Activated CD4-positive, CD25-positive, alpha-beta regulatory T cell treated with anti-CD3 and anti-CD28 coated beads, Interleukin-2, amount 50 U/mL, for 24 hours (primary cell): Measurements from ENCODE around the gene SFRP5.
A peak's percentile ranks its signal among the peaks of the same experiment; 100 is the strongest.

ENCODE experiments used
- ATAC-seq, 2 donors: fragments of 150-1000 bp; cut with Tn5 transposase; one replicate each; pipeline ENCODE4 v1.10.0; 2021; ENCODE audit warnings: mild to moderate bottlenecking in 1 of 2, moderate library complexity in 1 of 2

Gene SFRP5

GRCh38 chr10:97785231-97785630 lies 13.4 kb upstream of the SFRP5 start:
- no peak for ATAC-seq

- no peak for ATAC-seq
Measured at GRCh38 chr10:97784200-97784810, 12.5 kb upstream of the SFRP5 start.

DNA sequence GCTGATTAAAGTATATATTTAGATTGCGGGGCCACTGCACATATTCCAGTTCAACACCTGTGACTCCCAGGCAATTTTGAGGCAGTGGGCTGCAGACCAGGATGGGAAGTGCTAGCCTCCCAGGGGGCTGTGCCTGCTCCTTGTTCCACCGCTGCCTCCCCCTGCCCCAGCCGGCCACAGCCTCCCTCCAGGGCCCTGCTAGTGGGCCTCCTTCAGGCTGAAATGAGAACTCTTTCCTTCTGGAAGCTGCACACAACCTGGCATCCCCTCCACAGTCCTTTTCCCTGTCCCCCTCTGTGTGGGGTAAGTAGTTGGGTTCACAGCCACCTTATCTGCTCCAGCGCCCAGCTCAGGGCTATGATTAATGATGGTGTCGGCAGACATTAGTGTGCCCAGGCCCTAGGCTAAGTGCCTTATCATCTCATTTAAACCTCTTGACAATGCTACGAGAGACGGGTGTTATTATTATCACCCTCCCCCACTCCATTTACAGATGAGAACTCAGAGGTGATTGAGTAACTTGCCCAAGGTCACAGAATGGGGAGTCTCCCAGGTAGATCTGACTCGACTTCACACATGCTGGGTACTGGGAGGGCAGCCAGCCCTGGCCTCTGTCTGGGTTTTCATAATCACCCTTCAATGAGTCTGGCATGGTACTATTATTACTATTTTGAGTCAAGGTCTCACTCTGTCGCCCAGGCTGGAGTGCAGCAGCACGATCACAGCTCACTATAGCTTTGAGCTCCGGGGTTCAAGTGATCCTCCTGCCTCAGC lies 10.8 kb upstream of the SFRP5 start:
- ATAC-seq, result peak; percentile 33 to 57

- ATAC-seq, result peak; percentile 35 to 50
Measured at GRCh38 chr10:97781618-97782331, 10.0 kb upstream of the SFRP5 start.

DNA sequence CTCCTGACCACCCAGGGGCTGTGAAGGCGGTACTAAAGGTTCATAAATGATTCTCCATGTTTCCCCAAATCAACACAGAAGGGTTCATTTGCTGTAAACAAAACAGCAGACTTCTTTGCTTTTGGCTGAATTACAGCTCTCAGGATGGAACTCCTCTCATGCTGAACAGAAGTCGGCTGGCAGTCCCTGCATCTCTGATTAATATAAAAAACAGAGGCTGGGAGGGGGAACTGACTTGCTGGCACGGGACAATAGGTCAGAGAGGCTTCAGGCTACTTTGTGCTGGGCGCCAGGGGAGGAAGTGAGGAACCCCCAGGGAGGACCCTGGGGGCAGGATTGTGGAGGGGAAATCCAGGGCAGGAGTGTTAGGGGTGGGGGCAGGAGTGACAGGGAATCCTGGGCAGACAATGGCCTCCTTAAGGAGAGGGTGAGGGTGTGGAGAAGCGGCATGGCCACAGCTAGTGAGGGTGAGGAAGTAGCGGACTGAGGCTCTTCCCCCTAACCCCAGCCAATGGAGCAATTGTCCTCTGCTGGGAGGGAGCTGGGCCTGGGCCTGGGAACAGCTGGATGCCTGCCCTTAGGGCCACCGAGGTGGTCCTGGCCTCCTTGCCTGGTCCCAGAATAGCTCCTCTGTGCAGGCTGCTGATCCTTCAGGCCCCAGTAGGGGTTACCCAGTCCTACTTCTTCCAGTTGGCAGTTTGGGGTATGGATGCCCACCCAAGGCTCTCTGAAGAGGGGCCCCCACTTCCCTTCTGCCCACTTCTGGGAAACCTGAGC lies 9.2 kb upstream of the SFRP5 start:
- no peak for ATAC-seq

DNA sequence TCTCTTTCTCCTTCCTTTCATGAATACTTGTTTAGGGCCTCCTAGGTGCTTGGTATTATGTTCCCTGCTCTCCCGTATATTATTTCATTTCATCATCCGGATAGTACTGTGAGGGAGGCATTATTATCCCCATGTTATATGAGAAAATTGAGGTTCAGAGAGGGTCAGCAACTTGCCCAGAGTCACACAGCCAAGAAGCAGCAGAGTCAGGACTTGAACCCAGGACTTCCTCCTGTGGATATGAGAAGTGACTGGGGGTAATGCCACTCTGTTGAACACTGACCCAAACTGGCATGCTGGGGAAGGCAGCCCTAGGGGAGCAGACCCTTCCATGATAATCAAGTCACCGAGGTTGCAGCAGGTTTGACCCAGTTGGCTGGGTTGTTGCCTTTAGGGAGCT lies 8.2 kb upstream of the SFRP5 start:
- ATAC-seq, result no peak

- ATAC-seq, result no peak
Measured at GRCh38 chr10:97779492-97779891, 7.7 kb upstream of the SFRP5 start.

DNA sequence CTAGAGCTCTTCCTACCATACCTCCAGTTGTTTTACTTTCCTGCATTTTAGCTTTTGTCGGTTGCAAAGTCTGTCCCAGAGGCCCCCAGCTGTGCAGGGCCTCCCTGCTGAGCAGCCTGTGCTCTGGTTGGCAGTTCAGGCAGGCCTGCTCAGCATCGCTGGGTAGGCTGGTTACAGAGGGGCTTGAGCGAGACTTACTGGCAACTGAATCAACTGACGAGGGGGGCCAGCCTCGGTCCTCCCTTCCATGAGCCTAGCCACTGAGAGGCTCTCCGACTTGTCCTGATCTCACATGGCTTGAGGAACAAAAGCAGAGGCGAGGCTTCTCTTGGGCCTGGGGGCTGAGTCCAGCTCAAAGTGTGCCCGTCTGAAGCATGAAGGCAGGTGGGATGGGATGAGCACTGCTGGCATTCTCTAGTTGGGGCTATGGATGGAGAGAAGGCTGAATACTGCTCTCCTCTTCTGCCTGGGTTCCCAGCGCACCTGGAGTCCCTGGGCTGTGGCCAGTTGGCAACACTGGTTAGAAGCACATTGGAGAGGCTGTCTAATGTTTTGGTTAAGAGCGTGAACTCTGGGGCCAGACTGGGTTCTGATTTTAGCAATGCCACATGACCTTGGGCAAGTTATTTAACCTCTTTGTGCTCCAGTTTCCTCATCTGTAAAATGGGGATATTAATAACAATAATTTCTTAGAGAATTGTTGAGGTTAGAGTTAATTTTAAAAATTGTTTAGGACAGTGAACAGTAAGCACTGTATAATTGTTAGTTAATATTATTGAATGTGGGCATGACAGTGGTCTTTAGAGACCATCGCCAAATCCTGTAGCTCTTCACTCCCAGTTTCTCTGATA lies 6.9 kb upstream of the SFRP5 start:
- no peak for ATAC-seq

GRCh38 chr10:97777143-97777542 lies 5.3 kb upstream of the SFRP5 start:
- ATAC-seq, result no peak

- no peak for ATAC-seq
Measured at GRCh38 chr10:97774811-97775294, 3.1 kb upstream of the SFRP5 start.

DNA sequence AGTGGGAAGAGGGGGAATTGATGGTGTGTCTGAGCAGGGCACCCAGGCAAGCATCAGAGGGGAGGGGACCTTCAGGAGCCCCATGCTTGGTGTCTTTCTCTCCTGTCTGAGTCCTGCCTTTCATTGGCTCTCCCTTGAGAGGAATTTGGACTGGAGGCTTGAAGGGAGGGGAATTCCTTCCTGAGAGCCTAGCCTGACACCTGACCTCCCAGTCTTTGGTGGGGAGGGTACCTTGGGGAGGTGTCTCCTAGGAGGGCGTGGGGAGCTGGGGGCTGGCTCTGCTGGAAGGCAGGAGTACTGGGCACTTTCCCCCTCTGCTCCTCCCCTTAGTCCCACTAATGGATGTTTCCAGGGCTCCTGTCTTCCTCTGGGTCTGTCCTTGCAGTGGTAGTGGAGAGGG lies 1.3 kb upstream of the SFRP5 start:
- no peak for ATAC-seq

- peak; percentile 29 to 42 for ATAC-seq
Measured at GRCh38 chr10:97771055-97771891, 526 bp downstream of the SFRP5 start.

GRCh38 chr10:97770255-97770654 lies 1.5 kb downstream of the SFRP5 start:
- ATAC-seq, result no peak

GRCh38 chr10:97768322-97769315 lies 3.2 kb downstream of the SFRP5 start:
- ATAC-seq, result no peak

DNA sequence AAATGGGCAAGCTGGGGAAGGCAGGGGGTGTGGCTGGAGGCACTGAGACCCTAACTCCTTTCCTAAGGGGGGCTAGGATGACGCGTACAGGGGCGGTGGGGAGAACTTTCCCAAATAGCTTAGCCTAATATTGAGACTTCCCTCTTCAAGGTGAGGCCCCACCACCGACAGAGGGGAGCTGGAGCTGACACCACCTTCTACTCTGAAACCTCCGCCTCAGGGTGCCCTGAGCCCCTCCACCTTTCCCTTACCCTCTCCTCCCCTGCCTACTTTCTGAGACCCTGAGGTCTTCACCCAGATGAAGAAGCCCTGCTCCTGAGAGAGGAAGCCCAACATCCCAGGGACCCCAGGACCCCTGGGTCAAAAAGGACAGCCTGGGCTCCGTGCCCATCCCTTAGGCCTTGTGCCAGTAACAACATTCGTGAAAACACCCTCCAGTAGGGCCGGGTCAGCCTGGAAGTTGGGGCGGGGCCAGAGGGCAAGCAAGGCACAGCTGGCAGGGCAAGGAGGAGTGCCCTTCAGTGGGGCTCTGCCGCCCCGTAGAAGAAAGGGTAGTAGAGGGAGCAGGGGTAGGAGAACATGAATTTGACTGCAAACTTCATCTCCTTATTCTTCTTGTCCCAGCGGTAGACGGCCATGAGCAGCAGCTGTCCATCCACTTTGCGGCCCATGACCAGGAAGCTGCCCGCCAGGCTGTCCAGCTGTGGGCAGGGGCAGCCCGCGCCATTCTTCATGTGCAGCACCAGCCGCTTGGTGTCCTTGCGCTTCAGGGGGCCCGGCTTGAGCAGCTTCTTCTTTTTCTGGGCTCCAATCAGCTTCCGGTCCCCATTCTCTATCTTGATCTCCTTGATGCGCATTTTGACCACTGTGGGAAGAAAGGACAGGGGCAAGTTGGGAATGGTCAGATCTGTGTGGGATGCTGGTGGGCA lies 4.5 kb downstream of the SFRP5 start:
- no peak for ATAC-seq

DNA sequence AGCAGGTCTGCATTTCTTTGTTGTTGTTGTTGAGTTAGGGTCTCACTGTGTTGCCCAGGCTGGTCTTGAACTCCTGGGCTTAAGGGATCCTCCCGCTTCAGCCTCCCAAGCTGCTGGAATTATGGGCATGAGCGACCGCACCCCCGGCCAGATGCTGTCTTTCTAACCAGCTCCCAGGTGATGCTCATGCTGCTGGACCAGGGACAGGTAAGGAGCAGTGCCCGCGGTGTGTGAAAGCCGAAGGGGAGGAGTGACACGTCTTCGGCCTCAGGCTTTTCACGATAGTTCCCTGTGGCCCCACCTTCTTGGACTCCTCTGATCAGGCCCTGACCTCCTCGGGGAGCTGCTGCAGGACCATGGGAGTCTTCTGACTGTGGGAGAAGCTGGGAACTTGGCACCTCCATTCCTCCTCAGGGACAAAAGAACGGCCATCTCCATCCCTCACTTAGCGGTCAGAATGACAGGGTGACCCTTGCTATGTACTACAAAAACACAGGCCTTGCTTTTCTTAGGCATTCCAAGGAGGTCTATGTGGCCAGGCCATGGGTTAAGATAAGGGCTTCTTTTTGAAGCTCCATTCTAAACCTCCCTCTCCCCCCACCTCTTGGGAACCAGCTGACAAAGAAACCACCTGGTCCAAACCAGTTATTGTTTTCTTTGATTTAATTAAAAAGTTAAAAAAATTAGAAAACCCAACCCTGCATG lies 5.5 kb downstream of the SFRP5 start:
- no peak for ATAC-seq

DNA sequence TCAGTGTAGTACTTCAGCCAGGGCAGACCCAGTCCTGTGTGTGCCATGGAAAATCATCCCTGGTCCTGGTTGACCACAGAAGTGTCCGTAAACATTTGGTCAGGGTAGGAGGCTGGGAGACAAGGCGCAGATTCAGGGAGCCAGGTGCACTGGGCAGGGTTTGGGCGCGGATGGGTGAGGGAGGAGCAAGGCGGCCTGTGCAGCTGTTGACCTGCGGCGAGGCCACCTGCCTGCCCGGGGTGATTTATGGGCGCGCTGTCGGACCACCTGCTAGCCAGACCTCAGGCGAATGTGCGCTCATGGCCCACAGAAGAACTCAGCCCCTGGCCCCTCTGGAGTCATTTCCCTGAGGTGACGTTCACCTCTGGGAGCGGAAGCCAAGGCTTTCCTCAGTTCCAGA lies 6.6 kb downstream of the SFRP5 start:
- no peak for ATAC-seq

DNA sequence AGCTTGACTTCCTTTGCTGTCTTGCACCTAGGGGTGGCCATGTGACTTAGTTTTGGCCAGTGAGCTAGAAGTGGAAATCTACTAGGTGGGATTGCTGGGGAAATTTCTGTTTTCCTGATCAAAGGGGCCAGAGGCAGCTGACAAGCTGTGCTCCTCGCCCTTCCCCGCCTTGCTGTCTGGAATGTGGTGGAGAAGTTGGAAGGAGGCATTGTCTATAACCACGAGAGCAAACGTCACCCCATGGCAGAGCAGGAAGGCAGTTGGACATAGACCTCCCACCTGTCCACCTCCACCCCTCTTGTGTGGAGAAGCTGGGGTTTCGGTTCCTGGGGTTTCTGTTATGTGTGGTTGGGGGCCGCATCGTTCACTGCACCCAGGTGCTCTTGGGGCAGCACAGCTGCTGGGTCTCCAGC lies 7.3 kb downstream of the SFRP5 start:
- ATAC-seq, result no peak
